H9 (cell line): ENCODE results near the gene PDK2. TPM values are rescaled to one million over a fixed set of nuclear protein-coding genes. Genes with fewer than 3 reads are reported as not detected.
"Not testable (repeated sequence)": the region's sequence is repeated elsewhere in the genome, so short reads cannot be mapped to it uniquely, and the experiment has no call there.

Experiments
- DNase-seq: peaks from one replicate; pipeline ENCODE4 v3.0.0-alpha.2; 2017
- H2AFZ ChIP-seq: one replicate; pipeline ENCODE4 v1.6.1; 2013; ENCODE audit warnings: mild to moderate bottlenecking, low read length, control low read depth, moderate library complexity
- H2AK5ac ChIP-seq: 2 replicates; pipeline ENCODE4 v1.6.1; 2013; ENCODE audit warnings: low read length, control low read depth, mixed read lengths; ENCODE audit not compliant: insufficient read length
- H2BK120ac ChIP-seq: one replicate; pipeline ENCODE4 v1.6.1; 2013; ENCODE audit warnings: low read depth, mild to moderate bottlenecking, low read length, control low read depth, inconsistent platforms; ENCODE audit not compliant: poor library complexity, severe bottlenecking
- H2BK12ac ChIP-seq: 2 replicates; pipeline ENCODE4 v1.6.1; 2013; ENCODE audit warnings: low read length, control low read depth, mixed read lengths, low read depth; ENCODE audit not compliant: insufficient read length
- H2BK15ac ChIP-seq: 2 replicates; pipeline ENCODE4 v1.6.1; 2013; ENCODE audit warnings: low read depth, low read length, control low read depth
- H2BK20ac ChIP-seq: one replicate; pipeline ENCODE4 v1.6.1; 2013; ENCODE audit warnings: low read depth, mild to moderate bottlenecking, low read length, control low read depth, inconsistent platforms; ENCODE audit not compliant: poor library complexity, severe bottlenecking
- H2BK5ac ChIP-seq: 2 replicates; pipeline ENCODE4 v1.6.1; 2013; ENCODE audit warnings: low read length, control low read depth, mixed read lengths; ENCODE audit not compliant: insufficient read length
- H3K14ac ChIP-seq: 2 replicates; pipeline ENCODE4 v1.6.1; 2013; ENCODE audit warnings: low read length, control low read depth; ENCODE audit not compliant: insufficient read depth
- H3K18ac ChIP-seq: 2 replicates; pipeline ENCODE4 v1.6.1; 2013; ENCODE audit warnings: low read depth, mild to moderate bottlenecking, mixed read lengths, low read length, control low read depth; ENCODE audit not compliant: insufficient read length
- H3K23ac ChIP-seq: 2 replicates; pipeline ENCODE4 v1.6.1; 2013; ENCODE audit warnings: low read length, control low read depth, mixed read lengths, low read depth; ENCODE audit not compliant: insufficient read length
- H3K23me2 ChIP-seq: 2 replicates; pipeline ENCODE4 v1.6.1; 2013; ENCODE audit warnings: low read depth, mild to moderate bottlenecking, mixed read lengths, low read length, control low read depth; ENCODE audit not compliant: insufficient read length, poor library complexity, severe bottlenecking
- H3K27ac ChIP-seq: 2 replicates; pipeline ENCODE4 v1.5.1; 2013; ENCODE audit warnings: low read length, control low read depth, mixed read lengths, low read depth; ENCODE audit not compliant: insufficient read length
- H3K27me3 ChIP-seq: 2 replicates; pipeline ENCODE4 v1.6.1; 2013; ENCODE audit warnings: low read length, control low read depth, inconsistent platforms; ENCODE audit not compliant: insufficient read depth
- H3K4ac ChIP-seq: 2 replicates; pipeline ENCODE4 v1.6.1; 2013; ENCODE audit warnings: low read depth, mild to moderate bottlenecking, control low read depth, inconsistent platforms, low read length, moderate library complexity
- H3K4me1 ChIP-seq: 2 replicates; pipeline ENCODE4 v1.6.1; 2013; ENCODE audit warnings: low read length, control low read depth, inconsistent platforms; ENCODE audit not compliant: insufficient read depth
- H3K4me2 ChIP-seq: 2 replicates; pipeline ENCODE4 v1.6.1; 2013; ENCODE audit warnings: low read length, control low read depth, mixed read lengths; ENCODE audit not compliant: insufficient read length, insufficient read depth
- H3K56ac ChIP-seq: 2 replicates; pipeline ENCODE4 v1.6.1; 2013; ENCODE audit warnings: low read depth, mild to moderate bottlenecking, mixed read lengths, low read length, control low read depth; ENCODE audit not compliant: insufficient read length
- H3K79me1 ChIP-seq: 2 replicates; pipeline ENCODE4 v1.6.1; 2013; ENCODE audit warnings: low read depth, mild to moderate bottlenecking, moderate library complexity, low read length, control low read depth, inconsistent platforms; ENCODE audit not compliant: insufficient read depth, poor library complexity, severe bottlenecking
- H3K79me2 ChIP-seq: 2 replicates; pipeline ENCODE4 v1.6.1; 2013; ENCODE audit warnings: low read length, control low read depth, inconsistent platforms; ENCODE audit not compliant: insufficient read depth
- H3K9ac ChIP-seq: 2 replicates; pipeline ENCODE4 v1.6.1; 2013; ENCODE audit warnings: low read length, control low read depth, mixed read lengths; ENCODE audit not compliant: insufficient read length; ENCODE audit errors: extremely low read depth
- H3K9me3 ChIP-seq: one replicate; pipeline ENCODE4 v1.6.1; 2013; ENCODE audit warnings: low read depth, low read length, inconsistent platforms; ENCODE audit not compliant: control insufficient read depth
- H3T11ph ChIP-seq: one replicate; pipeline ENCODE4 v1.6.1; 2013; ENCODE audit warnings: mild to moderate bottlenecking, low read length, control low read depth, inconsistent platforms
- H4K20me1 ChIP-seq: one replicate; pipeline ENCODE4 v1.6.1; 2013; ENCODE audit not compliant: control insufficient read depth, insufficient read length, insufficient read depth
- H4K5ac ChIP-seq: 2 replicates; pipeline ENCODE4 v1.6.1; 2013; ENCODE audit warnings: low read depth, mild to moderate bottlenecking, mixed read lengths, low read length, control low read depth; ENCODE audit not compliant: insufficient read length
- H4K8ac ChIP-seq: replicated peaks from 2 replicates; pipeline ENCODE4 v1.6.1; 2013; ENCODE audit warnings: low read length, control low read depth, mixed read lengths, low read depth; ENCODE audit not compliant: insufficient read length
- H4K91ac ChIP-seq: 2 replicates; pipeline ENCODE4 v1.6.1; 2013; ENCODE audit warnings: low read depth, mild to moderate bottlenecking, moderate library complexity, mixed read lengths, low read length, control low read depth; ENCODE audit not compliant: insufficient read length
- H3K27ac Mint-ChIP-seq, 3 experiments: 2 replicates in 2 of 3; 3 replicates in 1 of 3; pipeline ENCODE4 v1.8.0; 2020 to 2021; ENCODE audit warnings: mixed read lengths in 3 of 3, mild to moderate bottlenecking in 1 of 3, moderate library complexity in 1 of 3
- H3K27me3 Mint-ChIP-seq: 2 replicates; pipeline ENCODE4 v1.8.0; 2021; ENCODE audit warnings: low read depth, mild to moderate bottlenecking, moderate library complexity, mixed read lengths
- H3K36me3 Mint-ChIP-seq, 3 experiments: 2 replicates in 2 of 3; 3 replicates in 1 of 3; pipeline ENCODE4 v1.8.0; 2020 to 2021; ENCODE audit warnings: low read depth in 3 of 3, mixed read lengths in 3 of 3; ENCODE audit not compliant: insufficient read depth in 1 of 3
- H3K4me1 Mint-ChIP-seq, 2 experiments: 2 replicates each; pipeline ENCODE4 v1.8.0; 2020; ENCODE audit warnings: mixed read lengths in 2 of 2
- H3K4me3 Mint-ChIP-seq, 2 experiments: 2 replicates in 1 of 2; 3 replicates in 1 of 2; pipeline ENCODE4 v1.8.0; 2020 to 2021; ENCODE audit warnings: mild to moderate bottlenecking in 2 of 2, mixed read lengths in 2 of 2, moderate library complexity in 1 of 2
- H3K9me3 Mint-ChIP-seq, 2 experiments: 2 replicates in 1 of 2; 3 replicates in 1 of 2; pipeline ENCODE4 v1.8.0; 2020; ENCODE audit warnings: mild to moderate bottlenecking in 2 of 2, mixed read lengths in 2 of 2, moderate library complexity in 1 of 2
- CTCF ChIP-seq: fragments of 200-600 bp; sonication (generic); conservative IDR thresholded peaks from 3 replicates; pipeline ENCODE4 v1.8.0; 2021; ENCODE audit warnings: antibody characterized with exemption, mild to moderate bottlenecking
- WGBS: extraction: QIAGEN DNeasy Blood & Tissue Kit; methylation state at CpG from one replicate; pipeline ENCODE4 v1.1.7; 2013; ENCODE audit warnings: missing lambda C conversion rate, low lambda C conversion rate, mixed read lengths; ENCODE audit not compliant: insufficient read length; ENCODE audit errors: extremely low coverage; 5-methylcytosine and 5-hydroxymethylcytosine counted together
- total RNA-seq: library from RNA; stranded (reverse); gene quantifications from 2 replicates; pipeline ENCODE4 v1.2.1, GENCODE V29; 2021

The PDK2 gene
- total RNA-seq, 1 experiment from 2014 or later = 19.9 TPM

- H4K5ac ChIP-seq = no peak overlapping the region
- H2BK5ac ChIP-seq = no peak overlapping the region
- no peaks in the 10 kb centered on the region for H3K79me1 ChIP-seq
- no peak for TF ChIP-seq CTCF
- Mint-ChIP-seq H3K27me3 (peaks cover 19% of the 10 kb centered on the region), H3K27ac (peak overlapping the region in 1 of 3 experiments; percentile 64; a peak in 2 of 7 replicates), H3K4me3 (no peak overlapping the region), H3K4me1 (peaks cover 27 to 29% of the 10 kb centered on the region in 2 experiments), H3K36me3 (no peaks in the 10 kb centered on the region), H3K9me3 (no peaks in the 10 kb centered on the region)
- no peaks in the 10 kb centered on the region for H3K79me2 ChIP-seq
- no peaks in the 10 kb centered on the region for H3K27me3 ChIP-seq
- H2BK12ac ChIP-seq = no peak overlapping the region
- no peak overlapping the region for H3K23ac ChIP-seq
- H2BK20ac ChIP-seq = no peak overlapping the region
- no peak overlapping the region for H3K4ac ChIP-seq
- H3K4me2 ChIP-seq = no peak overlapping the region
- WGBS = no CpG with 5 or more reads among the region's 9 CpGs
- H4K8ac ChIP-seq = no peak overlapping the region
- H3K14ac ChIP-seq = no peak overlapping the region
- H3K27ac ChIP-seq = no peak overlapping the region
- no peak overlapping the region for H3K18ac ChIP-seq
- peaks cover 9% of the 10 kb centered on the region for H3K23me2 ChIP-seq
- H2AFZ ChIP-seq = no peak overlapping the region
- no peak overlapping the region for H2BK15ac ChIP-seq
- H4K91ac ChIP-seq = no peak overlapping the region
- no peak overlapping the region for H3K9ac ChIP-seq
- DNase-seq = no peak
- H3K9me3 ChIP-seq = no peaks in the 10 kb centered on the region
- H2BK120ac ChIP-seq = no peak overlapping the region
- no peak overlapping the region for H3K56ac ChIP-seq
- H3K4me1 ChIP-seq = peaks cover 4% of the 10 kb centered on the region; the same call in 1 of the 2 replicates
- no peak overlapping the region for H2AK5ac ChIP-seq
- H3T11ph ChIP-seq = no peak overlapping the region
- no peaks in the 10 kb centered on the region for H4K20me1 ChIP-seq
These were observed 34.0 kb upstream of the PDK2 start for GRCh38 chr17:50060951-50061712.

- H3K27me3 ChIP-seq, H3K27ac ChIP-seq, H3K18ac ChIP-seq, H3K14ac ChIP-seq, H3K56ac ChIP-seq, H3K4me2 ChIP-seq, H2BK20ac ChIP-seq, H2BK15ac ChIP-seq, H3K23me2 ChIP-seq, H3K79me2 ChIP-seq, H4K8ac ChIP-seq, H3T11ph ChIP-seq, DNase-seq, H3K36me3 Mint-ChIP-seq, H4K91ac ChIP-seq, H2BK120ac ChIP-seq, H2BK12ac ChIP-seq, H4K5ac ChIP-seq, H3K4me1 ChIP-seq, H3K79me1 ChIP-seq, H3K23ac ChIP-seq, H2AFZ ChIP-seq, H2AK5ac ChIP-seq, H3K9me3 ChIP-seq, H3K4me3 Mint-ChIP-seq, H3K9me3 Mint-ChIP-seq, H4K20me1 ChIP-seq, H3K9ac ChIP-seq, H3K4ac ChIP-seq, H2BK5ac ChIP-seq: not testable (repeated sequence)
- peak overlapping the region in 1 of 3 experiments; percentile 64; a peak in 2 of 7 replicates for H3K27ac Mint-ChIP-seq
- H3K27me3 Mint-ChIP-seq = peaks cover 17% of the 10 kb centered on the region
- no CpG with 5 or more reads among the region's 10 CpGs for WGBS
- peaks cover 27 to 29% of the 10 kb centered on the region in 2 experiments for H3K4me1 Mint-ChIP-seq
These were observed 33.5 kb upstream of the PDK2 start for GRCh38 chr17:50061713-50062045.
